BE2C (cell line): ENCODE results near the gene TEX101.
"Not testable (repeated sequence)": the region's sequence is repeated elsewhere in the genome, so short reads cannot be mapped to it uniquely, and the experiment has no call there.

Experiments
- DNase-seq: peaks from one replicate; pipeline ENCODE4 v3.0.0-alpha.2; 2020
- H3K27me3 ChIP-seq: fragments of 250-450 bp; sonication (Bioruptor Pico); 2 replicates; pipeline ENCODE4 v1.5.1; 2020; ENCODE audit warnings: mild to moderate bottlenecking
- H3K36me3 ChIP-seq: fragments of 250-450 bp; sonication (Bioruptor Pico); 2 replicates; pipeline ENCODE4 v1.5.1; 2020; ENCODE audit warnings: mild to moderate bottlenecking
- H3K4me1 ChIP-seq: fragments of 250-450 bp; sonication (Bioruptor Pico); 2 replicates; pipeline ENCODE4 v1.5.1; 2020
- H3K4me3 ChIP-seq: 2 replicates; pipeline ENCODE4 v1.5.1; 2011; ENCODE audit warnings: low read depth, low read length
- H3K9me3 ChIP-seq: fragments of 250-450 bp; sonication (Bioruptor Pico); 2 replicates; pipeline ENCODE4 v1.5.1; 2020
- TF ChIP-seq, protein P1 (sequence below): IDR thresholded peaks from 2 replicates; pipeline ENCODE4 v1.5.1; 2012; ENCODE audit warnings: mild to moderate bottlenecking, low read depth, low read length

The TEX101 gene

GRCh38 chr19:43380771-43381386 lies 33.8 kb upstream of the TEX101 start:
- Histone ChIP-seq H3K4me3 (no peak overlapping the region), H3K4me1 (no peaks in the 10 kb centered on the region), H3K36me3 (no peaks in the 10 kb centered on the region), H3K27me3 (no peaks in the 10 kb centered on the region), H3K9me3 (no peaks in the 10 kb centered on the region)
- TF ChIP-seq, protein P1, sequence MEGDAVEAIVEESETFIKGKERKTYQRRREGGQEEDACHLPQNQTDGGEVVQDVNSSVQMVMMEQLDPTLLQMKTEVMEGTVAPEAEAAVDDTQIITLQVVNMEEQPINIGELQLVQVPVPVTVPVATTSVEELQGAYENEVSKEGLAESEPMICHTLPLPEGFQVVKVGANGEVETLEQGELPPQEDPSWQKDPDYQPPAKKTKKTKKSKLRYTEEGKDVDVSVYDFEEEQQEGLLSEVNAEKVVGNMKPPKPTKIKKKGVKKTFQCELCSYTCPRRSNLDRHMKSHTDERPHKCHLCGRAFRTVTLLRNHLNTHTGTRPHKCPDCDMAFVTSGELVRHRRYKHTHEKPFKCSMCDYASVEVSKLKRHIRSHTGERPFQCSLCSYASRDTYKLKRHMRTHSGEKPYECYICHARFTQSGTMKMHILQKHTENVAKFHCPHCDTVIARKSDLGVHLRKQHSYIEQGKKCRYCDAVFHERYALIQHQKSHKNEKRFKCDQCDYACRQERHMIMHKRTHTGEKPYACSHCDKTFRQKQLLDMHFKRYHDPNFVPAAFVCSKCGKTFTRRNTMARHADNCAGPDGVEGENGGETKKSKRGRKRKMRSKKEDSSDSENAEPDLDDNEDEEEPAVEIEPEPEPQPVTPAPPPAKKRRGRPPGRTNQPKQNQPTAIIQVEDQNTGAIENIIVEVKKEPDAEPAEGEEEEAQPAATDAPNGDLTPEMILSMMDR: no peak
- DNase-seq: no peak

DNA sequence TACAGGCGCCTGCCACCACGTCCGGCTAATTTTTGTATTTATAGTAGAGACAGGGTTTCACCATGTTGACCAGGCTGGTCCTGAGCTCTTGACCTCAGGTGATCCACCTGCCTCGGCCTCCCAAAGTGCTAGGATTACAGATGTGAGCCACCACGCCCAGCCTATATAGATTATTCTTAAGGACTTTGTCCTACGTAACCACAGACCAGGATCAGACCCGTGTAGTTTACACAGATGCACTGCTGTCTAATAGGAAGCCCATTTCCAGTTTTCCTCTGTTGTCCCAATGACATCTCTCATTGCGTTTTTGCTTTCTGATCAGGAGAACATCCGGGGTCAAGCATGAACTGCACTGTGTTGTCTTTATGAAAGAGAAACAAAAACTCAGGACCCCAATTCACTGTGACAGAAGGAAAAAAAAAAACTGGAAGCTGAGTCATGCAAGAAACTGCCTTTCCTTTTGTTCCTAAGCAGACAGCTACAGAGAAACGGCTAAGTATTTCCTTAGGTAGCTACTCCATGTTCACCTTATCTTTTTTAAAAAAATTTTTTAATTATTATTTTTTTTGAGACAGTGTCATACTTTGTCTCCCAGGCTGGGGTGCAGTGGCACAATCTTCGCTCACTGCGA lies 32.0 kb upstream of the TEX101 start:
- not testable (repeated sequence) for H3K4me3 ChIP-seq, DNase-seq, H3K9me3 ChIP-seq, H3K36me3 ChIP-seq, H3K4me1 ChIP-seq, H3K27me3 ChIP-seq

DNA sequence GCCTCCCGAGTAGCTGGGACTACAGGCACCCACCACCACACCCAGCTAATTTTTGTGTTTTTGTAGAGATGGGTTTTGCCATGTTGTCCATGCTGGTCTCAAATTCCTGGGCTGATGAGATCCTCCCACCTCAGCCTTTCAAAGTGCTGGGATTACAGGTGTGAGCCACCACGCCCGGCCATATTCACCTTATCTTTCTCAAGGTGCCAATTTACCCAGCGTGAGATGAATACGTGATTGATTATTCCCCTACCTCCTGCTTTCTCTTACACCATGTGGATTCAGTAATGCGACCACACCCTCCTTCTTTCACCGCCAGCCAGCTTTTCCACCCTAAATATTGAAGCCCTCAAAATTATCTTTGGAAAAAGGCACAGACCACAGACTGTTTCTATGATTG lies 31.4 kb upstream of the TEX101 start:
- H3K9me3 ChIP-seq, DNase-seq, H3K27me3 ChIP-seq, H3K4me1 ChIP-seq, H3K4me3 ChIP-seq, H3K36me3 ChIP-seq: not testable (repeated sequence)

DNA sequence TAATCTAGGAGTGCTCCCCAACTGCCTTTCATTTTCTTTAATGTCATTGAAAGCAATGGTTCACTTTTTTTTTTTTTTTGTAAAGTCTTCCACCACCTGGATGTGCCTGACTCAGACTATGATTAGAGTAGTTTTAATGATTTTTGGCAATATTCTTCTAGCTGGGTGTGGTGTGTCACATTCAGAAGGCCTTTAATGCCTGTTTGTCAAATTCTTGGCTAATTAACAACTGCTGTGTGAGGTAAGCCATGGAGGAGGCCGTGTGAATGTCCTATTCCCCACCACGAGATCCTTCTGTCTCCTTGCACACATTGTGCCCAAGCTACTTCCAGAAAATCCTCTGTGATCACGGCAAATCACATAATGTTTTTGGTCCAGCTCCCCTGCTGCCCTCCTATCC lies 30.9 kb upstream of the TEX101 start:
- DNase-seq, H3K4me3 ChIP-seq, H3K4me1 ChIP-seq, H3K27me3 ChIP-seq, H3K9me3 ChIP-seq, H3K36me3 ChIP-seq: not testable (repeated sequence)

- H3K27me3 ChIP-seq, H3K36me3 ChIP-seq, H3K4me3 ChIP-seq, H3K4me1 ChIP-seq, H3K9me3 ChIP-seq: not testable (repeated sequence)
- DNase-seq: peak; percentile 30
Measured at GRCh38 chr19:43390903-43391551, 23.7 kb upstream of the TEX101 start.

DNA sequence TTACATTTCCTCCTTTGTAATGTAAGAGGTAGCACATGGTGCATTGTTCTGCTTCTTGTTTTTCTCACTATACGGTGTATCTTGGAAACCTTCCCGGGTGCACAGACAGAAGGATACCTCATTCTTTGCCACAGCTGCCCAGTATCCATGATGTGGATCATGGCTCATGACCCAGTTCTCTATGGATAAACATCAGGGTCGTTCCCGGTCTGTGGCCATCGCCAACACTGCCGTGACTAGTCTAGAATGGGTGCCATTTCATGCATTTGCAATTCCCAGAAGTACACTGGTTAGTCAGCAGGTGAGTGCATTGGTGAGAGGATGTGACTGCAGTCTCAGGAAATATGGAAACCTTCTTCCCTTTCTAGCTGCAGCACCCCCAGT lies 23.1 kb upstream of the TEX101 start:
- H3K4me1 ChIP-seq, H3K36me3 ChIP-seq, H3K27me3 ChIP-seq, H3K4me3 ChIP-seq, H3K9me3 ChIP-seq, DNase-seq: not testable (repeated sequence)

DNA sequence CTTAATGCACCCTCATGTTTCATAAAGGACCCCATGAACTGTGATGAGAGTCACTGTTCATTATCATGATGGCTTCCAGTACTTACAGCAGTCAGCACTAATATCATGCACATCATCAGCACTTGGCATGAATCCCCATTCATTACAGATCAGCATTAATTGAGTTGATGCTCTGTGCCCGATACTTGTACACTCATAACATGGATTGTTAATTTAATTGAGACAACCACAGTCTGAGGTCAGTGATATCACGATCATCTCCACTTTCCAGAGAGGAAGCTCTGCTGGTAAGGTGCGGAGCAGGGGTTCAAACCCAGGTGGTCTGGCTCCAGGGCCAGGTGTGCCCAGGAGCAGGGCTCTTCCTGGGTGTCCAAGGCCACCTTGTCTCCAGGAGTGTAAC lies 21.2 kb upstream of the TEX101 start:
- not testable (repeated sequence) for H3K36me3 ChIP-seq, H3K27me3 ChIP-seq, H3K4me1 ChIP-seq, DNase-seq, H3K9me3 ChIP-seq, H3K4me3 ChIP-seq

DNA sequence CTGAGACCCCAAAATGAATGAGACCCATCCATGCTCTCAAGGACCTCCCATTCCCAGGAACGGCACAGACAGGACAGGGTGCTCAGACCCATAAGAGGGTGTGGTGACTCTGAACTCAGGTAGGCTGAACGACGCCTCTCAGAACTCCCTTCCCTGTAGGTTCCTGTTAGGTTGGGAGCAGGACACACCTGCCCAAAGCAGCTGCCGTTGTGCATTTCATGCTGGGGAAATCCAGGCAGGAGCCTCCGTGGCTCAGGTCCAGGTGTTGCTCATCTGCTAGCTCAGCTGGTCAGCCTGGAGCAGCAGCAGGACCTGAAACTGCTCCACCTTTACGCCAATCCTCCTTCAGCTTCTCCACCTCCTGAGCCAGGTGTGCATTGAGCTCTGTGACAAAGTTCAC lies 19.1 kb upstream of the TEX101 start:
- Histone ChIP-seq H3K4me1 (no peaks in the 10 kb centered on the region), H3K4me3 (no peak overlapping the region), H3K9me3 (no peaks in the 10 kb centered on the region), H3K36me3 (no peaks in the 10 kb centered on the region), H3K27me3 (no peaks in the 10 kb centered on the region)
- no peak for DNase-seq
- TF ChIP-seq, protein P1: no peak

DNA sequence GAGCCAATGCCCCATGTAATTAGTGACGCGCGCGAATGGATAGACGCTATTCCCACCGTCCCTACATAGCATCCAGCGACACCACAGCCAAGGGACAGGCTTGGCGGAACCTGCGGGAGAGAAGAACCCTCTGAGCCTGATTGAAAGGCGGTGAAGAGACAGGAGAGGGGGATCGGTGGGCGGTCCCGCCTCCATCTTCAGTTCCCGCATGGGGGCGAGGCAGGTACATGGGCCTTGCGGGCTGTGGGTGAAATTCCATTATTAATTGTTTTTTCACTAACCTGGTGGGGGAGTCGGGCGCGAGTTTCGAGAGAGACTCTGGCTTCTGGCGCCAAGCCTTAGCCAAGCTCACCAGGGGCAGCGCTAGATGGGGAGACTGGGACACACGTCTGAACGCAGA lies 8.4 kb upstream of the TEX101 start:
- Histone ChIP-seq H3K4me1 (no peaks in the 10 kb centered on the region), H3K27me3 (no peaks in the 10 kb centered on the region), H3K9me3 (no peaks in the 10 kb centered on the region), H3K36me3 (no peaks in the 10 kb centered on the region), H3K4me3 (no peak overlapping the region)
- no peak for DNase-seq
- TF ChIP-seq, protein P1: no peak
